NCI-H226 (cell line): ENCODE data around the gene RNF220.

Source experiments
- DNase-seq: peaks from one replicate; pipeline ENCODE4 v3.0.0-alpha.2; 2015

RNF220 gene

DNA sequence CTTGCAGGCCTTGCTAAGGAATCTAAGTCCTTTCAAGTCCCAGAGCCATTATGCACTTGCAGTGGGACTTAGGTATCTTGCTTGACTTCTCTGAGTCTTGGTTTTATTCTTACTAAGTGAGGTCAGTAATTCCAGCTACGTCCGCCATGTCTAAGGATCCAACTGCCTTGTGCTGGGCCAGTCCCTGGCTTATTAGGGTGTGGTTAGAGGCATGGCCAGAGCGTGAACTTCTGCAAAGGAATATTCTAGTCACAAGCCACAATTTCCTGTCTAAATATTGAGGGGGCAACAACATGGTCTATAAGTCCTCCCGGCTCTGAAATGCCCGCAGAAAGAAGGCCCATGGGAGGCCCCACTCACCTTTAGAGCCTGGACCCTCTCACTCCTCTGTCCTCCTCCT lies 186.3 kb downstream of the RNF220 start:
- DNase-seq, result no peak

DNA sequence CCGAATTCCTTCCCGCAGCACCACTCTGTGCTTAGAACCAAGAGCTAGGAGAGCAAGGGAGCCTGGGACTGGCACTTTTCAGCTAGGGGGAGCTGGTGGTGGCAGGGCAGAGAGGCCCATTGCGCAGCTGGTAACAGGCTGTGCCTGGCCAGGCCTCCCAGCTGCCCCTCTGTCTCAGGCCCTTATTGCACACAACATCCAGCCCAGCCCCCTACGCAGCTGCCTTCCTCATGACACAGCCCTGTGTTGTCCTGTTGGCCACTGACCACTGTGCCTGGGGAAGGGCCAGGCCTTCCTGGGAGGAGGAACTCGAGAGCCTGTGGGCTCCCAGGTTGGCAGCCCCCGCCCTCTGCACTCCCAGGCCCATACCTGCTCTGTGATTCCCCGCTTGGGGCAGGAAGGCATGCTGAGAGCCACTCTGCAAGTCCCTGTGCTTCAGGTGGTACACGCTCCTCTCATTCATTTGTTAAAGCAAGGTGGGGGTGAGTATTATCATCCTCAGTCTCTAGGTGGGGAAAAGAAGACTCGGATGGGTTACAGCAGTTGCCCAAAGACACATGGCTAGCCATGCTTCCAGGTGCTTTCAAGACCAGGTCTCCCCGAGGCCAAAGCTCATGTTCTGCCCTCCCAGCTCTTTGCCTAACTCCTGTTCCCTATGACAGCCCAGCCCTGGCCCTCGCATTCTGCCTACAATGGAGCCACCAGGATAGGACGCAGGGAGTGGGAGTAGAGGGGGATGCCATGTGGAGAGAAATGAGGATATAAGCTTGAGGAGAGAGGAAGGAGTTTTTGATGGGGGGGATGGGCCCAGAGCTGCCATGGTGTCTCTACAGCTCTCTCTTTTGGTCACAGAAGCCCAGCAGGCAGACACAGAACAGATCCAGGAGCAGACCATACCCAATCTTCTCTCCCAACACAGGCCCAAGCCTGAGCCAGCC lies 187.4 kb downstream of the RNF220 start:
- DNase-seq, result peak; percentile 24

DNA sequence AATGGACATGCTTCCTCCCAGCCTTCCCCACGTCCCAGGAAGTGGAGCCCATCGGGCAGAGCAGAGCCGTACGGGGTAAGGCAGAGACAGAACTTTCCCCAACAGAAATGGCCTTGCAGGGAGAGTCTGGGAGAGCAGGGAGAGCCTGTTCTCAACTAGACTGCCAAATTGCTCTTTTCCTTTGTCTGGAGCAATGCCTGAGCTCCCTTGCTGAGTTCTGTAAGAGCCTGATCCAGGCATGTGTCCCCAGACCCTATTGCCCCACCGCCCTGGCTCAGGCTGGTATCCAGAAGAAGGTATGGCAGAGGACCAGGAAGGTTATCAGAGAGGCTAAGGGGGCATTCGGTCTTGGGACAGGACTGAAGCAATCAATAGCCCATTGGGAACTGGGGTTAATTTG lies 189.3 kb downstream of the RNF220 start:
- no peak for DNase-seq

DNA sequence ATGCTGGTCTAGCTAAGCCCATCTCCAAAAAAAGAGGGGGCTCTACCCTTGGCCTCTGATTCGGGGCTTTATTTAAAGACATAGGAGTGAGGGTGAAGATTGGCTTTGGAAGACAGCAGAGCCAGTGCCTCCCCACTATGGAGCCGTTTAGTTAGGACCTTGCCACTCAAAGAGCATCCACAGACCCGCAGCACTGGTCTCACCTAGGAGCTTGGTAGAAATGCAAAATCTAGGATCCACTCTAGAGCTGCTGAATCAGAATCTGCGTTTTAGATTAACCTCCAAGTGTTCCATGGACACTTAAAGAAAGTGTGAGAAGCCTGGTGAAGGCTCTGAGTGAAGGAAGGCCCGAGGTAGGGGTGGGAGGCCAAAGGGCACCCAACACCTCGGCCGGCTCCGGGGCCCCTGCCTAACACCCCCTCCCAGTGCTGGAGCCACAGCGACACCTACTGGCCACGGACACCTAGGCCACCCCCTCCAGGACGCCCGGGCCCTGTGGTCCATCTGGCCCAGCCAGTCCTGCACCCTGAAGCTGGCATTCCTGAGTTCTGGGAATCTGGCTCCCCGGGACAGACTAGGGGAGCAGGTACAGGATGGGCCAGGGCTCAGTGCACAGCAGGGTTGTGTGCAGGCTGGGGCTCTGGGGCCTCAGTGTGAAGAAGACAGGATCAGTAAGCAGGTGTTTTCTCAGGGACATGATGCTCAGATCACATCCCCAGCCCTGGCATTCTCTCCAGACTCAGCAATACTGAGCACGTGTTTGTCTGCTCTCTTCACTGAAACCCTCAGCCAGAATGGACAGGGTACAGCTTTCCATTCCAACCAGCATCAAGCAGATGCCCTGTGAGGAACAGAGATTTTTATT lies 190.0 kb downstream of the RNF220 start:
- peak; percentile 42 for DNase-seq

DNA sequence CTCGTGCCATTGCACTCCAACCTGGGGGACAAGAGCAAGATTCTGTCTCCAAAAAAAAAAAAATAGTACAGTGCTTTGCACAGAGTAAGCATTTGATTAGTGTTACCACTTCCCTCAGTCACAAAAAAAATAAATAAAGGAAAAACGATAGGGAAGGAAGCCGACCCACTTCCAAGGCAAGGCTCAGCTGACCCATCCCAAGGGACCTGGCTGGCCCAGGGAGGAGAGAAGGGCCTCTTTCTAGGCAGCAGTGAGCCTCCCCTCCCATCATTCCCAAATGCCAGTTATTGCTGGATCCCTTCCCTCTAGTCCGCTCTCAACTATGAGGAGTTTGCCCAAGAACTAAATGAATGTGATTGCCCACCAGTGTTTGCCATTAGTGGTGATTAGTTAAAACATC lies 191.5 kb downstream of the RNF220 start:
- no peak for DNase-seq

DNA sequence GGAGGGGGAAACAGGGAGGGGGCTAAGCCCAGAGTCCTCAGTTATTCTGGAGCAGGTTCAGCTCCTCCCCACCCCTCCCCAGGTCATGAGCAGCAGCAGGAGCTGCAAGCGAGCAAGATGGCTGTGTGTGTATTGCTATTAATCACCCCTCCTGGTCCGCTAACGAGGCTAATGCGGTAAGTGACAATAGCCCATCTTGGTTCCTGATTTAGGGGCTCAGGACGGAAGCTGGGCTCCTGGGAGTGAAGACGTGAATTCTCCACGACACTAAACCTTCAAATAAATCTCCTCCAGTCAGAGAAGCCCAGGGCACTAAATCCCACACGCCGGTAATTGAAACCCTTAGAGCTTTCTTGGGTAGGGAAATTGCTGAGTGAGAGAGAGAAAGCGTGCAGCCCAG lies 193.1 kb downstream of the RNF220 start:
- no peak for DNase-seq

DNA sequence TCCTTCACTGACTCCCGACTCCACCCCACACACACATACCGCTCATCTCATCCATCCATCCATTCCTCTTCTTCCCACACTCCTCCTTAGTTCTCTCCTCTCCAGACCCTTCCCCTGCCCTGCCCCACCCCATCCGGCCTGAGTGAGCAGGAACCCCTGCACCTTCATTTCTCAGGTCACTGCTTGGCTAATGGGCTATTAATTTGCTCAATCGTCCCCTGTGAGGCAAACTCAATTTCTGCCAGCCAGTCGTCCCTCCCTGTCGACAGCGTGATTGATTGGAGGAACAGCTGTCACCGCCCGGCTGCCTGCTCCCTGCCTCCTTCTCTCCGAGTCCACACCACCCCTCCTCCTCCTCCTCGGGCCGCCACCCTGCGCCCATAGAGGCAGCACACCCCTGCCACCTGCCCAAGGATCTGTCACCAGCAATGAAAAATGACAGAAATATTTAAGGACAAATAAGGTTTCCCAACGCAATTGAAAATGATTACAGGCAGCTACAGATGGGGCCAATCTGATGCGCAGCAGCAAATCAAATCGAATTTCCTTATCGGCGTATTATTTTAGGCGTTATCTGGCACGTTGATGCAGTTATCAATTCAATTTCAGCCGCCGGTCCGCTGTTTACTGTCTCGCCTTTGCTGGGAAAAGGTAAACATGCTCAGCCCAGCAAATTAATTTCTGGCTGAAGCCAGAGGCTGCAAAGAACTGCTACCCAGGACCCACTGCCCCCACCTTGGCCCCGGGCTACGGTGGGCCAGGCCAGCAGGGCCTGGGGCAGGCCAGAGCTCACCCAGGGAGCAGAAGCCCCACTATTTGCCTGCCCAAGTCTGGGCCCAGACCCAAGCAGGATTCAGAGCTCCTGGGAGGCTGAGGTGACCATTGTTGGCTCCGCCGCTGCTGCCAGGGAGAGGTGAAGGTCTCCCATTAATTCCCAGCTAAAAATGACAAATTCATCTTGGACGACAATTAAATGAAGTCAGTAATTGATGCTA lies 197.9 kb downstream of the RNF220 start:
- no peak for DNase-seq

DNA sequence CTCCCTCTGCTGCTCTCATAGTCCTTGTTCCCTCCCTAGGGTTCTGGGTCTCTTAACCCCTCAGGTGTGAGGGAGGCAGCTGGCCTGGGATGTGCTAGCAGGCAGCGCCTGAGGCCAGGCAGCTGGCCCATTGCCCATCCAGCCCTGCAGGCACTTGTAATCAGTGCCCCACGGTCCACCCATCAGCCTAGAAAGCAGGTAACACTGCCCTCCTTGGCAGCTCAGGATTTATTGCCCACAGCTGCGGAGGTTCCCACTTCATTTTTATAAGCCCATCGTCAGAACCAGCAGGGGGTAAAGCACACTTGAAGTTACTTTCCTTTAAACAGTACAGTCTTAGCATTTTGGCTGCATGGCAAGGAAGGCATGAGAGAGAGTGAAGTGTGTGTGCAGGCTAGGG lies 198.7 kb downstream of the RNF220 start:
- no peak for DNase-seq

DNA sequence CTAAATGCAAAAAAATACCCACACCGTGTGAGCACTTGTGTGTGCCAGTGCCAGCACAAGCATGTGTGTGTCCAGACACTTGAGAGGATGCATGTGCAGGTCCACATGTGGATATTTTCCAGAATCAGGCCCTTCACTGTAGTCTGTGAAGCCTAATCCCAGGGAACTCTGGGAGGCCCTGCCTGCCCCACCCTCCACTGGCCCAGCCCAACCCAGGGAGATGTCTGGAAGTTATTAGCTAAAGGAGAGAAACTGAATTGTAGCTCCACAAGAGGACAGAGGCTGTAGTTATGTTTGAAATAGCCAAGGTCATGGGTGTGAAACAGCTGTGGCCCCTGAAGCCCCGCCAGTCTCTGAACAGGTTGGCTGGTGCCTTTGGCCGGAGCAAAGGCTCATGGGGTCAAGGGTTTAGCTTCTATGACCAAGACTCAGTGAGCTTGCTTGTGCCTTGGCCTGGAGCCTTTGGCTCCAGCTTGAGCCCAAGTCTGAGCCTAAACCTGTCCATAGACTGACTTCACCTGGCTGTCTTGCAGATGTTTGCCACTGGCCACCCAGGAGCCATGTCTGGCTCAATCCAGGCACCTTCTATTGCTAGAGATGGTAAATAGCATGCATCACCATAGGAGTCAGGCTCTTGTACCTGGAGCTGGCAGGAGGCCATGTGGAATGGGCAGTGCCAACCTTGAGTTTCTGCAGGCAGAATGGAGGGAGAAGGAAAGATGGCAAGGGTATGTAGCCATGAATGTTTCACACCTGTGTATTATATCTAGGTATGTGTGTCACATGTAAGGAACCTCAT lies 199.3 kb downstream of the RNF220 start:
- DNase-seq, result no peak

DNA sequence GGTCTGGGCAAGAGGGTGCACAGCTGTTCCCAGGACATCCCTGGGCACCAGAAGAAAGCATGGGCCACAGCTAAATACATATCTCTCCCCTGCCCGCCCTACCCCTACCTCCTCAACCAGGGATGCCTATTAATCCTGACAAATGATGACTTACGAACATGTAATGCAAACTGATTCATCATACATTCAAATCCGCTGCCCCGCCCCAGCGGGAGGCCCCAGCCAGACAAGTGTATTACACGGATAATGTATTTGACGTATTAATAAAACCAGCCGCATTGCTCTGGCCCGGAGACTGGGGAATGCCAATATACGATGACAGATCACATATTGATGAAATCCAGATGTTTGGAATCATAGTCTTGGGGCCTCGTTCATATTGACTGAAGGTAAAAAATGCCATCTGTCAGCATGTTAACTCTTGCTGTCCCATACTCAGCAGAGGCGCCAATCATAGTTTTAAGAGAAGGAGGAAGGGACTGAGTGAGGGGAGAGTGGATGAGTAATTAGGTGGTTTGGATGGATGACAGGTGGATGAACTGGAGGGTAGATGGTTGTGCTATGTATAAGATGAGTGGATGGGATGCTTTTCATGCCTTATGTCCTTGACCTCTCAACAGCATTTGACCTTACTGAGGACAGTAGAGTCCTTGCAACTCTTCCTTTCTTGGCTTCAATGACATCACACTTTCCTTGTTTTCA lies 201.0 kb downstream of the RNF220 start:
- no peak for DNase-seq

DNA sequence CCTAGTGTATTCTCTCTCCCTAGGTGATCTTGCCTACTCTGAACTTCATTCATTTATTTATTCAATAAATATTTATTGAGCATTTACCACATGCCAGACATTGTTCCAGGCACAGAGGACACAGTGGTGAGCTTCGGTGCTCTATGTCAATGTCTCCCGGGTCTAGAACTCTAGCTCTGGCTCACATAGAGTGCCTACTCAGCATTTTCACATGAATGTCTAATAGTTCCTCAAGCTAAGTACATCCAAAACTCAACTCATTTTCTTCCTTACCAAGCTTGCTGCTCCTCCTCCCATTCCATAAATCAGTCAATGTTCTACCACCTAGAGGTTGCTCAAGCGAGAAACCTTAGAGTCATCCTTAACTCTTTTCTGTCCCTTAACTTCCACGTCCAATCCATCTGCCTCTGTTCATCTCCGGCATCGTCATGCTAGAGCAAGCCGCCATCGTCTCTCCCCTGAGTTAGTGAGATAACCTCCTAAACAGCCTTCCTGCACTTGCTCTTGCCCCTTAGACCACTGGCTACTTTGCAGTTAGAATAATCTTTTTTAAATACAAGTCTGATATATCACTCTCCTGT lies 201.7 kb downstream of the RNF220 start:
- no peak for DNase-seq

DNA sequence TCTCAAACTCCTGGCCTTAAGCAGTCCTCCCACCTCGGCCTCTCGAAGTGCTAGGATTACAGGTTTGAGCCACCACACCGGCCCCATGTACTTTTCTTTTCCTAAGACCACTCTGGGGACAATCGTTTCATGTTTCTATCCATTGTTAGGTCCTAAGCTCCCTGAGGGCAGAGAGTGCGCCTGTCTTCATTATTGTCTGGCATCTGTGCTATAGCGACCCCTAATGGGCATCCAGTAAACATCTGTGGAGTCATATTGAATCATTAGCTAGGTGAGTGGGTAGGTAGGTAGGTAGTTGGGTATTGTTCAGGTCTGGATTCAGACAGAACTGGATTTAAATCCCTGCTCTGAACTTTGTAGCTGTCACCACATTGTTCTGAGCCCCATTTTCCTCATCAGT lies 203.1 kb downstream of the RNF220 start:
- no peak for DNase-seq

DNA sequence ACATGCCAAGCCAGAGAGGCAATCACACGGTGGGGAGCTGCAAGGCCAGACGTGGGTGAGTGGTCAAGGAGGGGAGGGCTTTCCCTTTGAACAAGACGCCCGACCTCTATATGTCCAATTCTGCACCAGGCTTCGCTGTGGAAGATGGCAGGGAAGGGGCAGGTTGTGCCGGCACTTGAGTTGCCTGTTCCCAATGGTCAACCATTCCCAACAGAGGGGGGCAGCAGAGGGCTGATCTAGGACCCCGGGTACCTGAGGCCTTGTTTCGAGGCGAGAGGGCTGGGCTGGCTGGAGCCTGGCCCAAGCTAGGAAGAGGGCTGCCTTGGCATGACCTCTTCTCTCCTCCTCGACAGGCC lies 204.3 kb downstream of the RNF220 start:
- no peak for DNase-seq

DNA sequence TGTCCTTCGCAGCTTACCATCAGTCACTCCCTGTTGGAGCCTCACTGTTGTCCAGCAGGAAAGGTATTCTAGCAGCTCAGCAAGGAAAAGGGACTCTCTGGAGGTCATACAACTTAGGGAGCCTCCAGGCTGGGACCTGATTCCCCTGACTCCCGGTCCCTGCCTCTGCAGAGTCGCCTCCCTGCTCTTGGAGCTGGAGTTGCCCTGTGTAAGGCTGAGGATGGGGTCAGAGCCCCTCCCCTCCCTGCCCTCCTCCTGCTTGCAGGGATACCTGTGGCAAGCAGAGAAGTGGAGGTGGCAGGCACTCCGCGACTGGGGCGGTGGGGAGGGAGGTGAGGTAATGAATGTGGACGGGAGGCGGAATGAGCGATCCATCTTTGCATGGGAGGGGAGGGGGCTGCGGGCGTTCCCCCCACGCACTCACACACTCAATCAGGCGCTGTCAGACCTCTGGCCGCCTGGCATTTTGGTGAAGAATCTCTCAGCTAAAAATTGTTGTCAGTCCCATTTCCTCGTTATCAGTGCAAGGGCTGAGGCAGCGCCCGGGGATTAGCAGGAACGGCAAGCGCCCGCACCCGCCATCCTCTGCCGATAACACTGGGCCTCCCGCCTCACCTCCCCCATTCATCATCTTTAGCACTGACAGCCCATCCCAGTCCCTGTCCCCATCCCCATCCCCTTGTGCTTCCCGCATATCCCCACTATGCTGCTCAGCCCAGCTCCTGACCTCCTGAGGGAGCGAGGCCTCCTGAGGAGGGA lies 204.9 kb downstream of the RNF220 start:
- no peak for DNase-seq

DNA sequence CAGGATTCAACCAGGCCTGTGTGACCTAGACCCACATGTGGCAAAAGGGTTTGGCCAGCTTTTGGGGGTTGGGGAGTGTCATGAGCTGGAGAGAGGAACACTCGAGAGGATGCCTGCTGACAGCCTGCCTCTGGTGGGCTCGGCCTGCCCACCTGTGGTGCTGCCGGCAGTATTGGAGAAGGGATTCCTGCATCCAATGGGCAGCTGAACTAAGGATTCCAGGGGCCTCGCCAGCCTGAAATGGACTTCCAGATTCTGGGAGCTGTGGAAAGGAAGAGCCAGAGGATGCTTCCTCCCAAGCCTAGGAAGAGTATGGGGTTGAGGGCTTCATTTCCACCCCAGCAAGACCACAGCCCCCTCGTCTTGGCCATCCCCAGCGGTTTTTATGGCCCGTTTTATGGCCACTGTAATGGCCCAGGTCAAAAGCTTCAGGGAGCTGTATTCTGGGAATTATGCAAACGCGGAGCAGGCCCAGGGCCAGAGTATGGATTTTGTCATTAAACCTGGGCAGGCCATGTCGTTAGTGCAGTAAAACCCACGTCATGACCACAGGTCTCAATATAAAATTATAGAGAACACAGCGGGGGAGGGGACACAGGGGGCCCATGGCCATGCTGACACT lies 205.6 kb downstream of the RNF220 start:
- no peak for DNase-seq

DNA sequence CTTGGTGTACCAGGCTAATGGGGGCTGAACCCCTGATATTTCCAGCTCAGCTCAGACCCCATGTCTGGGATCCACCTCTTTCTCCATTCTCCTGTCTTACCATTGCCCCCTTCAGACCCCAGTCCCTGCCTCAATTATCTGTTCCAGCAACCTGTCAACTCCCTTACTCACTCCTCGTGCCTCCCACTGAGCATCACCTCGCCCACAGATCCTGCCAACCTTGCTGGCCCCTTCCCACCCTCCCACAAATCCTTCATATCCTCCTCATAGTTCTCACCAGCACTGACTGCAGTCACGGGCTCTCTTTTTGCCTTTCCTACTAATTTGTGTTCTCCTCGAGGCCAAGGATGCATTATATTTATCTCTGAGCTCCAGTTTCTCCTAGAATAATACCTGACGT lies 206.4 kb downstream of the RNF220 start:
- no peak for DNase-seq

DNA sequence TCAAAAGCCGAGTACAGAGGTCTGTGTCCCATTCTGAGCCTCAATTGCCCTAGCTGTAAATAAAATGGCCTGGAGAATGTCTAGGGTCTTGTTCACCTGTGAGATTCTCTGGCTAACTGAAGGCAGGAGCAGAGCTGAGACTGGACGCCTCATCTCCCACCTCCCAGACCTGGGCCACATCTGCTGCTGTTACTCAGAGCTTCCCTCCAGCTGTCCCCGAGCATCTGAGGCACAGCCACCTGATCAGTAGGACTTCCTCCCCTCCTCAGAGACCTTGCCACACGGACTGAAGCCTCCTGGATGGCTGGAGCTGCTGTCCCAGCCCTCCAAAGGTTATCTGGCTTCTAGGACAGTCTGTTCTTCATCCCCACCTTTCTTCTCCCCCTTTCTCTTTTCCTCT lies 206.8 kb downstream of the RNF220 start:
- DNase-seq, result no peak

DNA sequence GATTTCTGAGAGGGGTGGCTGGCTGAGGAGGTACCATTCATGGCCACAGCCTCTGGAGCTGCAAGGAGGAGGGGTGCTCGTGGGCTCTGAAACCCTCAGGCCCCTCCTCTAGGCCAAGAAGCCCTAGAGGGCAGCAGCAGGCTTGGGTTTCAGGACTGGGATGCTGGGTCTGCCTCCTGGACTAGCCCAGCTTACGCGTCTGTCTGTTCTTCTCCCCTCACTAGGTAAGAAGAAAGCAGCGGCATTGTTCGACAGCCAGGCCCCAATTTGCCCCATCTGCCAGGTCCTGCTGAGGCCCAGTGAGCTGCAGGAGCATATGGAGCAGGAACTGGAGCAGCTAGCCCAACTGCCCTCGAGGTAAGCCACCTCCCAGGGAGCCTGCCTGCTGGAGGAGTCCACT lies 208.9 kb downstream of the RNF220 start:
- no peak for DNase-seq

DNA sequence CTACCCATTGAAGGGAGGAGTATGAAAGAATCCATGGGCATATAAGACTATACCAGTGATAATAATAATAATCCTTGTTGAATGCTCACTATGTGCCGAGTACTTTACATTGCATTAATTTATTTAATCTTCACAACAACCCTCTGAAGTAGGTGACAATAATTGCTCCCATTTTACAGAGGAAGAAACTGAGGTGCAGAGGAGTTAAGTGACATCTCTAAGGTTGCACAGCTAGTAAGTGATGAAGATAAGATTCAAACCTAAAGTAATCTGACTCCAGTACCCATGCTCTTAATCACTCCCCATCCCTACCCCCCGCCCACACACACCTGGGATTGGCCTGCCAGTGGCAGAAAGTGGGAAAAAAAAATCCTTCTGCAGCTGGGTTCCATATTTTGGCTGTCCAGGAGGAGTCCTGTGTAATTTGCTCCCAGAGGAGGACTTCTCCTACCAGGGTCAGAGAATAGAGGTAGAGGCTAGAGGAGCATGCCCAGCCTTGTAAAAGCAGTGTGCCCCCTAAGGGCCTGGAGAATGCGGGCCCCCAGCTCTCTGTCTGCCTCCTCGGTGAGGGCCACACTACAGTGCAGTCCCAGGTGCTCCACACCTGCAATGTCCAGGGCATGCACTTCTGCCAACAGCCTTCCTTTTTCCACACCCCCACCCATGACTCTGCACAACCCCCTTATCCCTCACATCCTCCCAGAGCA lies 211.4 kb downstream of the RNF220 start:
- no peak for DNase-seq
